DOHH2 (cell line): ENCODE data around the gene AP3B1.

Source experiments
- H3F3A ChIP-seq: fragments of 200-600 bp; sonication (generic), shearing (Covaris generic); 2 replicates; pipeline ENCODE4 v1.6.0; 2016; ENCODE audit warnings: antibody characterized with exemption, mild to moderate bottlenecking; ENCODE audit not compliant: control insufficient read depth, insufficient read depth
- H3K27ac ChIP-seq: fragments of 200-600 bp; sonication (generic); 2 replicates; pipeline ENCODE4 v1.5.1; 2014; ENCODE audit warnings: low read depth, mild to moderate bottlenecking, low read length, moderate library complexity
- H3K27me3 ChIP-seq: fragments of 200-600 bp; sonication (generic); 2 replicates; pipeline ENCODE4 v1.6.1; 2014; ENCODE audit warnings: mild to moderate bottlenecking, low read length, mixed read lengths; ENCODE audit not compliant: control insufficient read depth
- H3K36me3 ChIP-seq: fragments of 200-600 bp; sonication (generic); 2 replicates; pipeline ENCODE4 v1.6.1; 2014; ENCODE audit warnings: mild to moderate bottlenecking, low read length, moderate library complexity, mixed read lengths; ENCODE audit not compliant: control insufficient read depth
- H3K4me1 ChIP-seq: fragments of 200-600 bp; sonication (generic); 2 replicates; pipeline ENCODE4 v1.6.1; 2014; ENCODE audit warnings: mild to moderate bottlenecking, low read length, mixed read lengths; ENCODE audit not compliant: control insufficient read depth
- H3K4me2 ChIP-seq: fragments of 200-600 bp; sonication (generic); 2 replicates; pipeline ENCODE4 v1.6.0; 2014; ENCODE audit warnings: mild to moderate bottlenecking, low read length, moderate library complexity
- H3K4me3 ChIP-seq: fragments of 200-600 bp; sonication (generic); 2 replicates; pipeline ENCODE4 v1.5.1; 2014; ENCODE audit warnings: mild to moderate bottlenecking, low read length, mixed read lengths
- H3K79me2 ChIP-seq: fragments of 200-600 bp; sonication (generic); 2 replicates; pipeline ENCODE4 v1.6.1; 2014; ENCODE audit warnings: mild to moderate bottlenecking, low read length, mixed read lengths; ENCODE audit not compliant: control insufficient read depth
- H3K9me2 ChIP-seq: fragments of 200-600 bp; sonication (generic); replicated peaks from 2 replicates; pipeline ENCODE4 v1.6.1; 2014; ENCODE audit warnings: mild to moderate bottlenecking, low read length, mixed read lengths; ENCODE audit not compliant: control insufficient read depth
- H3K9me3 ChIP-seq: fragments of 200-600 bp; sonication (generic); 2 replicates; pipeline ENCODE4 v1.6.1; 2014; ENCODE audit warnings: antibody characterized with exemption, low read length, mixed read lengths; ENCODE audit not compliant: control insufficient read depth, insufficient read depth
- H4K20me1 ChIP-seq: fragments of 200-600 bp; sonication (generic); 2 replicates; pipeline ENCODE4 v1.6.0; 2014; ENCODE audit warnings: low read depth, mild to moderate bottlenecking, antibody characterized with exemption, low read length, moderate library complexity; ENCODE audit not compliant: control insufficient read depth, insufficient read depth
- EZH2phosphoT487 ChIP-seq: fragments of 200-600 bp; sonication (generic); IDR thresholded peaks from 2 replicates; pipeline ENCODE4 v1.6.1; 2017; ENCODE audit warnings: borderline replicate concordance, mild to moderate bottlenecking, antibody characterized with exemption, low read length, moderate library complexity, mixed read lengths
- TF ChIP-seq, protein P1 (sequence below): fragments of 200-600 bp; sonication (generic); IDR thresholded peaks from one replicate; pipeline ENCODE4 v1.5.1; 2014; ENCODE audit warnings: antibody characterized with exemption, mild to moderate bottlenecking, low read depth, low read length; ENCODE audit not compliant: poor library complexity, severe bottlenecking

The AP3B1 gene

DNA sequence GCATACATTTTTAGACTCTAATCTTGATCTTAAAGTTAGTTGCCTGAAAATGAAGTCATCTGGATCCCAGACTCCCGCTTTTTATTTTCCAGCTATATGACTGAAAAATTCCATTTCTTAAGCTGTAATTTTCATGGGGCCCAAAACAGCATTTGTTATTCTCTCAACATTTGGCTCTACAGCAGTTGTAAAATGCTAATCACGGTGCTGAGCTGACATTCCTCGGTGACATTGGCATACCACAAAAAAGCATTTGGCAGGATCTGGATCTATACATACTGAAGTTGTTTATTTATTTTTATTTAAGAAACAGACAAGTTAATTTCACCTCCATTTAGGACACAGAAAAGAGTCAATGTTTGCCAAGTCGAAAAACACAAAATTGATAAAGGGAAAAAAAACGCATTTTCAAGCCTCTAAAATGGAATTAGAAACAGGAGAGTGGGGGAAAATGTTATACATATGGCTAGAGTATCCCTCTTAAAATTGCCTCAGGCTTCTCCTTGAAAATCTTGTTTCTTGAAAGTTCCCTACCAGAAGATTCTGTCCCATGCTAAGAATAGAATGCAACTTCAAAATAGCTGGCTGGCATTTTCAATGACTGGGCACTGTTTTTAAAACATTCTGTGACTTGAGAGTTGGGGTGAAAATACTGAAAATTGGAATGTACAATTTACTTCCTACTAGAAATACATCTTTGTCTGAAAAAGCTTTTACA lies 310.9 kb downstream of the AP3B1 start:
- no peaks in the 10 kb centered on the region for H3F3A ChIP-seq
- H3K9me2 ChIP-seq, result no peaks in the 10 kb centered on the region
- H3K4me3 ChIP-seq, result no peak overlapping the region
- H3K79me2 ChIP-seq, result no peaks in the 10 kb centered on the region
- H3K9me3 ChIP-seq, result no peaks in the 10 kb centered on the region
- H3K27me3 ChIP-seq, result peaks cover 11% of the 10 kb centered on the region; the same call in 1 of the 2 replicates
- no peaks in the 10 kb centered on the region for H4K20me1 ChIP-seq
- H3K4me1 ChIP-seq, result no peaks in the 10 kb centered on the region
- H3K4me2 ChIP-seq, result no peak overlapping the region
- H3K36me3 ChIP-seq, result no peaks in the 10 kb centered on the region
- no peak overlapping the region for H3K27ac ChIP-seq
- no peak for TF ChIP-seq EZH2phosphoT487
- TF ChIP-seq, protein P1, sequence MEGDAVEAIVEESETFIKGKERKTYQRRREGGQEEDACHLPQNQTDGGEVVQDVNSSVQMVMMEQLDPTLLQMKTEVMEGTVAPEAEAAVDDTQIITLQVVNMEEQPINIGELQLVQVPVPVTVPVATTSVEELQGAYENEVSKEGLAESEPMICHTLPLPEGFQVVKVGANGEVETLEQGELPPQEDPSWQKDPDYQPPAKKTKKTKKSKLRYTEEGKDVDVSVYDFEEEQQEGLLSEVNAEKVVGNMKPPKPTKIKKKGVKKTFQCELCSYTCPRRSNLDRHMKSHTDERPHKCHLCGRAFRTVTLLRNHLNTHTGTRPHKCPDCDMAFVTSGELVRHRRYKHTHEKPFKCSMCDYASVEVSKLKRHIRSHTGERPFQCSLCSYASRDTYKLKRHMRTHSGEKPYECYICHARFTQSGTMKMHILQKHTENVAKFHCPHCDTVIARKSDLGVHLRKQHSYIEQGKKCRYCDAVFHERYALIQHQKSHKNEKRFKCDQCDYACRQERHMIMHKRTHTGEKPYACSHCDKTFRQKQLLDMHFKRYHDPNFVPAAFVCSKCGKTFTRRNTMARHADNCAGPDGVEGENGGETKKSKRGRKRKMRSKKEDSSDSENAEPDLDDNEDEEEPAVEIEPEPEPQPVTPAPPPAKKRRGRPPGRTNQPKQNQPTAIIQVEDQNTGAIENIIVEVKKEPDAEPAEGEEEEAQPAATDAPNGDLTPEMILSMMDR, result no peak

DNA sequence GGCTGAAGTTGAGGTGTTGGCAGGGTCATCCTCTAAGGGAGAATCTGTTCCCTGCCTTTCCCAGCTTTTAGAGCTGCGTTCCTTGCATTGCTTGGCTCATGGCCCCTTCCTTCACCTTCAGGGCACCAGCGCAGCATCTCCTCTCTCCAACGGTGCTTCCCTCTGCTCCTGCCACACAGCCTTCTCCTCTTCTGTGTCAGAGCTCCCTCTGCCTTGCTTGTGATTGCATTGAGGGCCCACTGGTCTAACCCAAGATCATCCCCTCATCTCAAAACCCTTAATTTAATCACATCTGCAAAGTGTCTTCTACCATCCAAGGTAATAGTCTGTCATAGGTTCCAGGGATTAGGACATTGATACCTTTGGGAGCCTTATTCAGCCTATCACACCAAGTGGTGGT lies 312.7 kb downstream of the AP3B1 start:
- Histone ChIP-seq H3K36me3 (no peaks in the 10 kb centered on the region), H3K9me3 (no peaks in the 10 kb centered on the region), H3K4me2 (no peak overlapping the region), H3K27ac (no peak overlapping the region), H3F3A (no peaks in the 10 kb centered on the region), H4K20me1 (no peaks in the 10 kb centered on the region), H3K27me3 (peaks cover 11% of the 10 kb centered on the region; the same call in 1 of the 2 replicates), H3K79me2 (no peaks in the 10 kb centered on the region), H3K4me3 (no peak overlapping the region), H3K4me1 (no peaks in the 10 kb centered on the region), H3K9me2 (no peaks in the 10 kb centered on the region)
- TF ChIP-seq EZH2phosphoT487, result no peak
- TF ChIP-seq, protein P1, result no peak

DNA sequence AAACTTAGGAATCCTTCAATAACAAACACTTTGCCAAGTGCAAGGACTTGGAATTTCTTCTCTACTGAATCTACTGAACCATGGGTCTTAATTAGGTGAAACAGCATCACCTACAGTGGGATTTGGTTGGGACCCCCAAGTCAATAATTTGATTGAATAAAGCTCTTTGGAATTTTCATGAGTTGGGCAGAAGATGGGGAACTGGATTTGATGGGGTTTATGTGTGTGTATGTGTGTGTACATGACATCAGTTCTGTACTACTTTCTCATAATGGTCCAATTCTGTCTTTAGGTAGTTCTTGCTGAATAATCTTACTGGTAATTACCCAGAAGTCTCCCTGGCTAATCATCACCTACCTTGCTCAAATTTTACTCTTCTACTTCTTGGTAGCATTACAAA lies 319.9 kb downstream of the AP3B1 start:
- H3K4me3 ChIP-seq, result no peak overlapping the region
- H3K27me3 ChIP-seq, result peaks cover 44% of the 10 kb centered on the region
- H4K20me1 ChIP-seq, result no peaks in the 10 kb centered on the region
- TF ChIP-seq, protein P1, result no peak
- TF ChIP-seq EZH2phosphoT487, result no peak
- no peaks in the 10 kb centered on the region for H3K9me3 ChIP-seq
- H3K36me3 ChIP-seq, result no peaks in the 10 kb centered on the region
- H3K9me2 ChIP-seq, result no peaks in the 10 kb centered on the region
- no peak overlapping the region for H3K4me2 ChIP-seq
- peaks cover 15% of the 10 kb centered on the region for H3K4me1 ChIP-seq
- H3K27ac ChIP-seq, result no peak overlapping the region
- H3F3A ChIP-seq, result no peaks in the 10 kb centered on the region
- H3K79me2 ChIP-seq, result no peaks in the 10 kb centered on the region
